Loucy (cell line): ENCODE data around the gene SAMD8.

ENCODE experiments used
- CTCF ChIP-seq: fragments of 200-600 bp; sonication (generic); conservative IDR thresholded peaks from 2 replicates; pipeline ENCODE4 v1.5.1; 2014; ENCODE audit warnings: mild to moderate bottlenecking, antibody characterized with exemption, low read length
- EZH2phosphoT487 ChIP-seq: fragments of 200-600 bp; IDR thresholded peaks from 2 replicates; pipeline ENCODE4 v1.6.1; 2018; ENCODE audit warnings: antibody characterized with exemption, mild to moderate bottlenecking, moderate library complexity, borderline replicate concordance

GRCh38 chr10:75070961-75071428 lies 40.5 kb upstream of the SAMD8 start:
- TF ChIP-seq CTCF (no peak), EZH2phosphoT487 (no peak)
